ENCODE measurements around the gene LTBP4.
A peak's percentile ranks its signal among the peaks of the same experiment; 100 is the strongest.

Gene LTBP4

GRCh38 chr19:40565910-40566495 is 35.2 kb upstream of the LTBP4 start:
- TF ChIP-seq POLR2AphosphoS5 (IDR thresholded peaks at IDR 0.05; ENCODE audit: low read depth, low read length) = no peak
- no peak for TF ChIP-seq FOXP2 (optimal IDR thresholded peaks at IDR 0.05; ENCODE audit: borderline replicate concordance, extremely low read depth, extremely low read length, insufficient read depth)
- no peak for TF ChIP-seq TAF1 (IDR thresholded peaks at IDR 0.05; ENCODE audit: borderline replicate concordance, insufficient read depth, low read length)
- no peak for TF ChIP-seq SIN3A (IDR thresholded peaks at IDR 0.05; ENCODE audit: borderline replicate concordance, insufficient read depth, low read length)
- TF ChIP-seq, protein P1, sequence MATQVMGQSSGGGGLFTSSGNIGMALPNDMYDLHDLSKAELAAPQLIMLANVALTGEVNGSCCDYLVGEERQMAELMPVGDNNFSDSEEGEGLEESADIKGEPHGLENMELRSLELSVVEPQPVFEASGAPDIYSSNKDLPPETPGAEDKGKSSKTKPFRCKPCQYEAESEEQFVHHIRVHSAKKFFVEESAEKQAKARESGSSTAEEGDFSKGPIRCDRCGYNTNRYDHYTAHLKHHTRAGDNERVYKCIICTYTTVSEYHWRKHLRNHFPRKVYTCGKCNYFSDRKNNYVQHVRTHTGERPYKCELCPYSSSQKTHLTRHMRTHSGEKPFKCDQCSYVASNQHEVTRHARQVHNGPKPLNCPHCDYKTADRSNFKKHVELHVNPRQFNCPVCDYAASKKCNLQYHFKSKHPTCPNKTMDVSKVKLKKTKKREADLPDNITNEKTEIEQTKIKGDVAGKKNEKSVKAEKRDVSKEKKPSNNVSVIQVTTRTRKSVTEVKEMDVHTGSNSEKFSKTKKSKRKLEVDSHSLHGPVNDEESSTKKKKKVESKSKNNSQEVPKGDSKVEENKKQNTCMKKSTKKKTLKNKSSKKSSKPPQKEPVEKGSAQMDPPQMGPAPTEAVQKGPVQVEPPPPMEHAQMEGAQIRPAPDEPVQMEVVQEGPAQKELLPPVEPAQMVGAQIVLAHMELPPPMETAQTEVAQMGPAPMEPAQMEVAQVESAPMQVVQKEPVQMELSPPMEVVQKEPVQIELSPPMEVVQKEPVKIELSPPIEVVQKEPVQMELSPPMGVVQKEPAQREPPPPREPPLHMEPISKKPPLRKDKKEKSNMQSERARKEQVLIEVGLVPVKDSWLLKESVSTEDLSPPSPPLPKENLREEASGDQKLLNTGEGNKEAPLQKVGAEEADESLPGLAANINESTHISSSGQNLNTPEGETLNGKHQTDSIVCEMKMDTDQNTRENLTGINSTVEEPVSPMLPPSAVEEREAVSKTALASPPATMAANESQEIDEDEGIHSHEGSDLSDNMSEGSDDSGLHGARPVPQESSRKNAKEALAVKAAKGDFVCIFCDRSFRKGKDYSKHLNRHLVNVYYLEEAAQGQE (IDR thresholded peaks at IDR 0.05; ENCODE audit: insufficient read depth in 1 of 2, low read depth in 2 of 2, low read length in 2 of 2) = no peak

- TF ChIP-seq TAF1 (IDR thresholded peaks at IDR 0.05; ENCODE audit: borderline replicate concordance, insufficient read depth, low read length) (no peak), SIN3A (IDR thresholded peaks at IDR 0.05; ENCODE audit: borderline replicate concordance, insufficient read depth, low read length) (no peak), POLR2AphosphoS5 (IDR thresholded peaks at IDR 0.05; ENCODE audit: low read depth, low read length) (no peak)
These were observed 34.0 kb upstream of the LTBP4 start for GRCh38 chr19:40567040-40567749.

DNA sequence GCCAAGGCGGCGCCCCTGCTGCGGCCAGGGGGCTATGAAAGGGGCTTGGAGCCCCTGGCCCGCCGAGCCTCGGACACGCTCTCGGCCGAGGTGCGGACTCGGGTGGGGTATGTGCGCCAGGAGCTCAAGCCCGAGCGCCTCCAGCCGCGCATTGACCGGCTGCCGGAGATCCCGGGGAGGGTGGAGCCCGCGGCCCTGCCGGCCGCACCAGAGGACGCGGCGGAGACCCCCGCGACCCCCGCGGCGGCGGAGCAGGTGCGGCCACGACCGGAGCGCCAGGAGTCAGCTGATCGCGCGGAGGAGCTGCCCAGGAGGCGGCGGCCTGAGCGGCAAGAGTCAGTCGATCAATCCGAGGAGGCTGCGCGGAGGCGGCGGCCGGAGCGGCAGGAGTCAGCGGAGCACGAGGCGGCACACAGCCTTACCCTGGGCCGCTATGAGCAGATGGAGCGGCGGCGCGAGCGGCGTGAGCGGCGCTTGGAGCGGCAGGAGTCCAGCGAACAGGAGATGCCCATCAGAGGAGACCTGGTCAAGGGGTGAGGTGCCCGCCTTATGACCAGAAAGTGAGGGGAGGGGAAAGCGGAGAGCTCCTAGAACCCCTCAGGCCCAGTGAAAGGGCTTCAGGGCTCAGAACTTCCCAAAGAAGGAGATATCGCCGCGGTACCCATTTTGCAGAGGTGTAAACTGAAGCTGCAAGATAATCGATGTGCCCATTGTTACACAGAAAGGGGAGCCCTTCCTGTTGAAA is 33.2 kb upstream of the LTBP4 start:
- TF ChIP-seq POLR2AphosphoS5 (IDR thresholded peaks at IDR 0.05; ENCODE audit: low read depth, low read length) = no peak
- no peak for TF ChIP-seq TAF1 (IDR thresholded peaks at IDR 0.05; ENCODE audit: borderline replicate concordance, insufficient read depth, low read length)
- no peak for TF ChIP-seq FOXP2 (optimal IDR thresholded peaks at IDR 0.05; ENCODE audit: borderline replicate concordance, extremely low read depth, extremely low read length, insufficient read depth)
- TF ChIP-seq, protein P1 (IDR thresholded peaks at IDR 0.05; ENCODE audit: insufficient read depth in 1 of 2, low read depth in 2 of 2, low read length in 2 of 2) = no peak
- TF ChIP-seq SIN3A (IDR thresholded peaks at IDR 0.05; ENCODE audit: borderline replicate concordance, insufficient read depth, low read length) = no peak

- TF ChIP-seq POLR2AphosphoS5 (IDR thresholded peaks at IDR 0.05; ENCODE audit: low read depth, low read length) (no peak; the same call in 1 of the 2 replicates), SIN3A (IDR thresholded peaks at IDR 0.05; ENCODE audit: borderline replicate concordance, insufficient read depth, low read length) (no peak), TAF1 (IDR thresholded peaks at IDR 0.05; ENCODE audit: borderline replicate concordance, insufficient read depth, low read length) (no peak), FOXP2 (optimal IDR thresholded peaks at IDR 0.05; ENCODE audit: borderline replicate concordance, extremely low read depth, extremely low read length, insufficient read depth) (peak; percentile 57)
- TF ChIP-seq, protein P1 (IDR thresholded peaks at IDR 0.05; ENCODE audit: insufficient read depth in 1 of 2, low read depth in 2 of 2, low read length in 2 of 2) = no peak
These were observed 30.7 kb upstream of the LTBP4 start for GRCh38 chr19:40570313-40571004.

DNA sequence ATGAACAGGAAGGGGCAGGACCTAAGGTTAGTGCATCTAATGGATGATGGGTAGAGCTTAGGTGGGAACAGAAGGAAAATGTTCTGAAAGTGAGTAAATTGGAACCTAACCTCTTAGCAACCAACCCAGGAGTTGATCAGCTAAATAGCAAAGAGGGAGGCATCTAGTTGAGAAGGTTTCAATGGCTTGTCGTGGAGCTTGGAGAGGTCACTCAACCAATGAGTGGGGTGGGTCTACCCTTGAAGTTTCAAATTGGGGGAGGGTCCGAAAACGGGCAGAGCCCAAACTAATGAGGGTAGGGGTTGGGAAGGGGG is 30.2 kb upstream of the LTBP4 start:
- TF ChIP-seq POLR2AphosphoS5 (IDR thresholded peaks at IDR 0.05; ENCODE audit: low read depth, low read length) (no peak), FOXP2 (optimal IDR thresholded peaks at IDR 0.05; ENCODE audit: borderline replicate concordance, extremely low read depth, extremely low read length, insufficient read depth) (no peak), TAF1 (IDR thresholded peaks at IDR 0.05; ENCODE audit: borderline replicate concordance, insufficient read depth, low read length) (no peak), SIN3A (IDR thresholded peaks at IDR 0.05; ENCODE audit: borderline replicate concordance, insufficient read depth, low read length) (no peak)
- TF ChIP-seq, protein P1 (IDR thresholded peaks at IDR 0.05; ENCODE audit: insufficient read depth in 1 of 2, low read depth in 2 of 2, low read length in 2 of 2) = no peak
